Measurements from ENCODE around the gene SLC39A1.

Gene SLC39A1

GRCh38 chr1:153977250-153978240, 14.2 kb upstream of the SLC39A1 start, which contains the start of gene JTB:
Gene JTB, minus strand, starts transcription at chr1:153977674. Its CDS starts 422 bp downstream, at chr1:153977252.
- DNase-seq (ENCODE audit: low spot score): peak; percentile 87

GRCh38 chr1:153976819-153977249, 13.5 kb upstream of the SLC39A1 start:
- no peak for DNase-seq (ENCODE audit: low spot score)

GRCh38 chr1:153973525-153973924, 10.2 kb upstream of the SLC39A1 start:
- DNase-seq (ENCODE audit: low spot score): no peak

GRCh38 chr1:153973071-153973470, 9.7 kb upstream of the SLC39A1 start:
- no peak for DNase-seq (ENCODE audit: low spot score)

GRCh38 chr1:153970346-153970745, 7.0 kb upstream of the SLC39A1 start:
- DNase-seq (ENCODE audit: low spot score): no peak

GRCh38 chr1:153968972-153969371, 5.6 kb upstream of the SLC39A1 start:
- no peak for DNase-seq (ENCODE audit: low spot score)

- DNase-seq (ENCODE audit: low spot score): no peak
Observed at GRCh38 chr1:153968408-153968807, 5.1 kb upstream of the SLC39A1 start.

GRCh38 chr1:153968000-153968363, 4.6 kb upstream of the SLC39A1 start:
- DNase-seq (ENCODE audit: low spot score): no peak

GRCh38 chr1:153967107-153967999, 4.0 kb upstream of the SLC39A1 start, which contains the start of gene CREB3L4:
Gene CREB3L4, plus strand, starts transcription at chr1:153967902. Its CDS starts 624 bp downstream, at chr1:153968526.
- peak; percentile 87 for DNase-seq (ENCODE audit: low spot score)

GRCh38 chr1:153963850-153964331, 554 bp upstream of the SLC39A1 start:
- no peak for DNase-seq (ENCODE audit: low spot score)

GRCh38 chr1:153962088-153963029, 978 bp downstream of the SLC39A1 start:
- DNase-seq (ENCODE audit: low spot score): no peak

- DNase-seq (ENCODE audit: low spot score): no peak
Observed at GRCh38 chr1:153961421-153961820, 1.9 kb downstream of the SLC39A1 start.

- DNase-seq (ENCODE audit: low spot score): no peak
Observed at GRCh38 chr1:153960206-153960605, 3.1 kb downstream of the SLC39A1 start.

GRCh38 chr1:153959454-153959853, 3.9 kb downstream of the SLC39A1 start:
- no peak for DNase-seq (ENCODE audit: low spot score)

GRCh38 chr1:153958961-153959260, 4.4 kb downstream of the SLC39A1 start:
- no peak for DNase-seq (ENCODE audit: low spot score)

GRCh38 chr1:153958111-153958960, 5.0 kb downstream of the SLC39A1 start, which contains the start of gene CRTC2:
Gene CRTC2, minus strand, starts transcription at chr1:153958612. Its CDS starts 115 bp downstream, at chr1:153958497.
- DNase-seq (ENCODE audit: low spot score): peak; percentile 99

GRCh38 chr1:153957744-153958110, 5.6 kb downstream of the SLC39A1 start:
- DNase-seq (ENCODE audit: low spot score): no peak

GRCh38 chr1:153956997-153957715, 6.2 kb downstream of the SLC39A1 start:
- DNase-seq (ENCODE audit: low spot score): no peak

- no peak for DNase-seq (ENCODE audit: low spot score)
Observed at GRCh38 chr1:153954826-153955225, 8.5 kb downstream of the SLC39A1 start.
